ENCODE results near the gene PDZD4.

The PDZD4 gene

DNA sequence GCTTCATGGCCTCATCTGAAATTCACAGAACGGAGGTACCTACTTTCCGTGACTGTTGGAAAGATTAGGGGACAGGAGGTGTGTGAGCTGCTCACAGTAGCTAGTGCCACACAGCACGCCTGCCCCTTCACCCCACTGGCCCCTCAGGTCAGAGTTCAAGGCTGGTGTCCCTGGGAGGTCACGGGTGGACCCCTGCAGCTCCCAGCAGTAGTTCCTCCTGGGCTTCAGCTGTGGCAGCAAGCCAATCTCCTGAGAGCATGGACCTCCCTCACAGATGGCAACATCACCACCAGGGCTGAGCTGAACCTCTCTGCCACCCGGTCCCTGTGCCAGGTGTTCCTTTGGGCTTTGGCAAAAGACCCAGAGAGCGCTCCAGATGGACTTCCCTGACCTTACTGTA, 38.0 kb downstream of the PDZD4 start:
- Histone ChIP-seq H3K79me2 (ENCODE audit: insufficient read depth, low read length) (peaks cover 6% of the 10 kb centered on the region; the same call in 1 of the 2 replicates), H3K27ac (ENCODE audit: low read depth, low read length, poor library complexity, severe bottlenecking) (no peak overlapping the region), H3F3A (ENCODE audit: insufficient read depth, low read length) (no peaks in the 10 kb centered on the region), H3K36me3 (ENCODE audit: insufficient read depth, low read length) (peaks cover 30% of the 10 kb centered on the region), H3K27me3 (ENCODE audit: insufficient read depth, low read length) (no peaks in the 10 kb centered on the region), H3K9me2 (ENCODE audit: low read depth, low read length) (no peaks in the 10 kb centered on the region), H4K20me1 (ENCODE audit: insufficient read depth, low read length) (no peaks in the 10 kb centered on the region), H3K4me3 (ENCODE audit: low read depth, low read length, poor library complexity, severe bottlenecking) (peak overlapping the region; percentile 77), H3K9me3 (ENCODE audit: low read length) (no peaks in the 10 kb centered on the region), H3K4me2 (ENCODE audit: low read length) (peak overlapping the region; percentile 94; the same call in 1 of the 2 replicates), H3K4me1 (ENCODE audit: insufficient read depth, low read length, severe bottlenecking) (peaks cover 25% of the 10 kb centered on the region), H3K9ac (ENCODE audit: low read length) (peak overlapping the region; percentile 96; the same call in 1 of the 2 replicates), H2AFZ (ENCODE audit: low read length) (no peak overlapping the region)
- TF ChIP-seq, protein P1, sequence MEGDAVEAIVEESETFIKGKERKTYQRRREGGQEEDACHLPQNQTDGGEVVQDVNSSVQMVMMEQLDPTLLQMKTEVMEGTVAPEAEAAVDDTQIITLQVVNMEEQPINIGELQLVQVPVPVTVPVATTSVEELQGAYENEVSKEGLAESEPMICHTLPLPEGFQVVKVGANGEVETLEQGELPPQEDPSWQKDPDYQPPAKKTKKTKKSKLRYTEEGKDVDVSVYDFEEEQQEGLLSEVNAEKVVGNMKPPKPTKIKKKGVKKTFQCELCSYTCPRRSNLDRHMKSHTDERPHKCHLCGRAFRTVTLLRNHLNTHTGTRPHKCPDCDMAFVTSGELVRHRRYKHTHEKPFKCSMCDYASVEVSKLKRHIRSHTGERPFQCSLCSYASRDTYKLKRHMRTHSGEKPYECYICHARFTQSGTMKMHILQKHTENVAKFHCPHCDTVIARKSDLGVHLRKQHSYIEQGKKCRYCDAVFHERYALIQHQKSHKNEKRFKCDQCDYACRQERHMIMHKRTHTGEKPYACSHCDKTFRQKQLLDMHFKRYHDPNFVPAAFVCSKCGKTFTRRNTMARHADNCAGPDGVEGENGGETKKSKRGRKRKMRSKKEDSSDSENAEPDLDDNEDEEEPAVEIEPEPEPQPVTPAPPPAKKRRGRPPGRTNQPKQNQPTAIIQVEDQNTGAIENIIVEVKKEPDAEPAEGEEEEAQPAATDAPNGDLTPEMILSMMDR (IDR thresholded peaks at IDR 0.05; ENCODE audit: low read length): no peak
- TF ChIP-seq EZH2 (IDR thresholded peaks at IDR 0.05; ENCODE audit: borderline replicate concordance, low read length): no peak

DNA sequence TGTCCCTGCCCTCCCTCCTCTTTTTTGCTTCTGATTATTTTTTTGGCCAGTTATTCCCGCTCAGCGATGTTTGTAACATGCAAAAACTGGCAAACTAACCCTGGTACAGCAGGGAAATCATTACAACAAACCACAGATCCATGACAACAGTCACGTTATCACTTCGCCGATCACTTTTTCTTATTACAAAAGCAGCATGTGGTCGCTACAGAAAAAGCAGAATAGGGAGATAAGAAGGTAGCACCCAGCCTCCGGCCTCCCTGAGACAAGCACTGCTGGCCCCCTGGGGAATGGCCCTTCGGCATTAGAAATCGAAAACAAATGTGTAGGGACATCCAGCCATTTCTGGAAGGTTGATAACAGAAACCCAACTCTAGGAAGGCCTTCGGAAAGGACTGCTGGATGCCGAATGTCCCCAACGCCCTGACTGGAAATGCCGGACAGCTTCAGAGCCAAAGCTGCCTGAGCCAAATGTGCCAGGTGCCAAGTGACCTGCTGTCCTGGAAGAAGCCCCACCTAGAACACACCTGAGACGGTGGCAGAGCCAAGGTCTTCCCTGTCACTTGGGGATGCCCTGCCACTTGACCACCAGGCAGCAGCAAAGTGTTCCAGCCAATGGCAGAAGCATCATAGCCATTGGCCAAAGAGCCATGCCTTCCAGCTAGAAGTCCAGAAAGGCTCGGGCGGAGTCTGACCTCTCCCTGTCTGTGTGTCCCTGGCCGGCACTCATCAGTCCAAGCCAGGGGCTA, 39.1 kb downstream of the PDZD4 start:
- Histone ChIP-seq H3K27ac (ENCODE audit: low read depth, low read length, poor library complexity, severe bottlenecking) (no peak overlapping the region), H3K36me3 (ENCODE audit: insufficient read depth, low read length) (peaks cover 26% of the 10 kb centered on the region), H3K79me2 (ENCODE audit: insufficient read depth, low read length) (peaks cover 6% of the 10 kb centered on the region; the same call in 1 of the 2 replicates), H3F3A (ENCODE audit: insufficient read depth, low read length) (no peaks in the 10 kb centered on the region), H3K4me3 (ENCODE audit: low read depth, low read length, poor library complexity, severe bottlenecking) (no peak overlapping the region), H4K20me1 (ENCODE audit: insufficient read depth, low read length) (no peaks in the 10 kb centered on the region), H3K4me2 (ENCODE audit: low read length) (no peak overlapping the region), H3K4me1 (ENCODE audit: insufficient read depth, low read length, severe bottlenecking) (peaks cover 25% of the 10 kb centered on the region), H3K9me2 (ENCODE audit: low read depth, low read length) (no peaks in the 10 kb centered on the region), H3K9me3 (ENCODE audit: low read length) (no peaks in the 10 kb centered on the region), H2AFZ (ENCODE audit: low read length) (no peak overlapping the region), H3K9ac (ENCODE audit: low read length) (no peak overlapping the region), H3K27me3 (ENCODE audit: insufficient read depth, low read length) (no peaks in the 10 kb centered on the region)
- TF ChIP-seq, protein P1 (IDR thresholded peaks at IDR 0.05; ENCODE audit: low read length): no peak
- no peak for TF ChIP-seq EZH2 (IDR thresholded peaks at IDR 0.05; ENCODE audit: borderline replicate concordance, low read length)

DNA sequence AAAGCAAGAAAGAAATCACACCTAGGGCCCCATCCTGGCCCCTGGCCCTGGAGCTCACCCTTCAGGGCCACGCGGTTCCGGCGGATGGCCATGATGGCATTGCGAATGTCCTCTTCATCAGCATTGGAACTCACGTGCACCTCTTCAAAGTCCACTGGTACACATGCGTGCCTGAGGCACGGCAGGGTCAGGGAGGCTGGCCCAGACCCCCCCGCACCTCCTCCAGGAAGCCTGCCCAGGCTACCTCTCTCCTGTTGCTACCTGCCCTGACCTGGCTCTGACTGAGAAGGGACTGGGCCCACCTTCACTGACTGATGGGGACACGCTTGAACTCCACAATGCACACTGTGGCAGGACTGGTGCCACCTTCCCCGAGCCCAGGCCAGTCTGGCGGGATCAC, 40.7 kb downstream of the PDZD4 start:
- Histone ChIP-seq H3K36me3 (ENCODE audit: insufficient read depth, low read length) (peaks cover 24% of the 10 kb centered on the region), H3K9me2 (ENCODE audit: low read depth, low read length) (no peaks in the 10 kb centered on the region), H3F3A (ENCODE audit: insufficient read depth, low read length) (no peaks in the 10 kb centered on the region), H3K79me2 (ENCODE audit: insufficient read depth, low read length) (peaks cover 6% of the 10 kb centered on the region; the same call in 1 of the 2 replicates), H3K4me3 (ENCODE audit: low read depth, low read length, poor library complexity, severe bottlenecking) (no peak overlapping the region), H3K9me3 (ENCODE audit: low read length) (no peaks in the 10 kb centered on the region), H3K4me1 (ENCODE audit: insufficient read depth, low read length, severe bottlenecking) (peaks cover 13% of the 10 kb centered on the region), H3K27ac (ENCODE audit: low read depth, low read length, poor library complexity, severe bottlenecking) (no peak overlapping the region), H3K9ac (ENCODE audit: low read length) (no peak overlapping the region), H4K20me1 (ENCODE audit: insufficient read depth, low read length) (no peaks in the 10 kb centered on the region), H2AFZ (ENCODE audit: low read length) (no peak overlapping the region), H3K27me3 (ENCODE audit: insufficient read depth, low read length) (no peaks in the 10 kb centered on the region), H3K4me2 (ENCODE audit: low read length) (no peak overlapping the region)
- TF ChIP-seq, protein P1 (IDR thresholded peaks at IDR 0.05; ENCODE audit: low read length): no peak
- no peak for TF ChIP-seq EZH2 (IDR thresholded peaks at IDR 0.05; ENCODE audit: borderline replicate concordance, low read length)
